MM.1S (cell line): Measurements from ENCODE around the gene AP1B1.

ENCODE experiments used
- EZH2phosphoT487 ChIP-seq: fragments of 300-600 bp; sonication (generic); IDR thresholded peaks from 2 replicates; pipeline ENCODE4 v1.6.1; 2018; ENCODE audit warnings: antibody characterized with exemption, low read length
- TF ChIP-seq, protein P1 (sequence below): fragments of 300-600 bp; sonication (generic); IDR thresholded peaks from 2 replicates; pipeline ENCODE4 v1.5.1; 2016; ENCODE audit warnings: antibody characterized with exemption, low read length, mixed read lengths

- no peak for TF ChIP-seq EZH2phosphoT487
- TF ChIP-seq, protein P1, sequence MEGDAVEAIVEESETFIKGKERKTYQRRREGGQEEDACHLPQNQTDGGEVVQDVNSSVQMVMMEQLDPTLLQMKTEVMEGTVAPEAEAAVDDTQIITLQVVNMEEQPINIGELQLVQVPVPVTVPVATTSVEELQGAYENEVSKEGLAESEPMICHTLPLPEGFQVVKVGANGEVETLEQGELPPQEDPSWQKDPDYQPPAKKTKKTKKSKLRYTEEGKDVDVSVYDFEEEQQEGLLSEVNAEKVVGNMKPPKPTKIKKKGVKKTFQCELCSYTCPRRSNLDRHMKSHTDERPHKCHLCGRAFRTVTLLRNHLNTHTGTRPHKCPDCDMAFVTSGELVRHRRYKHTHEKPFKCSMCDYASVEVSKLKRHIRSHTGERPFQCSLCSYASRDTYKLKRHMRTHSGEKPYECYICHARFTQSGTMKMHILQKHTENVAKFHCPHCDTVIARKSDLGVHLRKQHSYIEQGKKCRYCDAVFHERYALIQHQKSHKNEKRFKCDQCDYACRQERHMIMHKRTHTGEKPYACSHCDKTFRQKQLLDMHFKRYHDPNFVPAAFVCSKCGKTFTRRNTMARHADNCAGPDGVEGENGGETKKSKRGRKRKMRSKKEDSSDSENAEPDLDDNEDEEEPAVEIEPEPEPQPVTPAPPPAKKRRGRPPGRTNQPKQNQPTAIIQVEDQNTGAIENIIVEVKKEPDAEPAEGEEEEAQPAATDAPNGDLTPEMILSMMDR: peak; percentile 45
These were observed 82.1 kb downstream of the AP1B1 start, which contains the start of gene GAS2L1 for GRCh38 chr22:29306175-29306834.
